HEK293 (cell line): ENCODE results near the gene SGMS1.

Source experiments
- CTCF ChIA-PET: fragments of 350-600 bp; formaldehyde crosslinking; extraction: SDS; loops from one replicate; lab custom pipeline; 2021; ENCODE audit warnings: antibody characterized with exemption; lab: Yijun Ruan, JAX
- POLR2A ChIA-PET: fragments of 300-600 bp; formaldehyde crosslinking; extraction: SDS; loops from one replicate; lab custom pipeline; 2020; ENCODE audit warnings: antibody characterized with exemption, inconsistent platforms; lab: Yijun Ruan, JAX
- H3K27ac ChIP-seq: fragments of 200-500 bp; sonication (Bioruptor generic); 2 replicates; pipeline ENCODE4 v1.5.1; 2014; ENCODE audit warnings: low read depth, low read length, control low read depth, inconsistent platforms; ENCODE audit errors: extremely low read depth
- H3K36me3 ChIP-seq, 2 experiments: fragments of 200-500 bp in 1 of 2; sonication (Bioruptor generic) in 1 of 2; 1 replicate in 1 of 2; 2 replicates in 1 of 2; pipeline ENCODE4 v1.5.1; 2014 to 2017; ENCODE audit warnings: inconsistent platforms in 2 of 2, low read length in 2 of 2; ENCODE audit not compliant: control insufficient read depth in 2 of 2, insufficient read depth in 1 of 2
- H3K4me1 ChIP-seq: fragments of 200-500 bp; sonication (Bioruptor generic); 2 replicates; pipeline ENCODE4 v1.5.1; 2014; ENCODE audit warnings: mild to moderate bottlenecking, low read length, inconsistent platforms; ENCODE audit not compliant: control insufficient read depth, insufficient read depth
- H3K4me3 ChIP-seq: 2 replicates; pipeline ENCODE4 v1.5.1; 2011; ENCODE audit warnings: low read depth, mild to moderate bottlenecking, control low read depth, low read length, moderate library complexity
- H3K9me3 ChIP-seq: fragments of 200-500 bp; sonication (Bioruptor generic); 2 replicates; pipeline ENCODE4 v1.5.1; 2014; ENCODE audit warnings: low read depth, low read length, inconsistent platforms; ENCODE audit not compliant: control insufficient read depth, insufficient read depth
- CTCF ChIP-seq: fragments of 450-650 bp; formaldehyde crosslinking; IDR thresholded peaks from 2 replicates; pipeline ENCODE4 v1.5.1; 2016; ENCODE audit warnings: missing biosample characterization, missing genetic modification characterization
- GFI1B ChIP-seq: fragments of 450-650 bp; formaldehyde crosslinking; IDR thresholded peaks from 2 replicates; pipeline ENCODE4 v1.5.1; 2016; ENCODE audit warnings: missing biosample characterization, missing genetic modification characterization
- GLI2 ChIP-seq: fragments of 450-650 bp; formaldehyde crosslinking; IDR thresholded peaks from 2 replicates; pipeline ENCODE4; 2017; ENCODE audit warnings: missing biosample characterization, missing genetic modification characterization, low read depth, borderline replicate concordance
- HOXD13 ChIP-seq: sonication (generic); formaldehyde crosslinking; IDR thresholded peaks from 2 replicates; pipeline ENCODE4 v1.8.0; 2022; ENCODE audit warnings: missing genetic modification reagents, borderline replicate concordance
- KLF16 ChIP-seq: fragments of 450-650 bp; formaldehyde crosslinking; IDR thresholded peaks from 2 replicates; pipeline ENCODE4 v1.5.1; 2017; ENCODE audit warnings: missing biosample characterization, missing genetic modification characterization
- KLF7 ChIP-seq: fragments of 450-650 bp; formaldehyde crosslinking; IDR thresholded peaks from 2 replicates; pipeline ENCODE4 v1.5.1; 2016; ENCODE audit warnings: missing biosample characterization, missing genetic modification characterization, borderline replicate concordance
- KLF9 ChIP-seq: fragments of 450-650 bp; formaldehyde crosslinking; IDR thresholded peaks from 2 replicates; pipeline ENCODE4 v1.5.1; 2016; ENCODE audit warnings: missing biosample characterization, missing genetic modification characterization, low read depth
- REST ChIP-seq: fragments of 450-650 bp; formaldehyde crosslinking; IDR thresholded peaks from 2 replicates; pipeline ENCODE4 v1.5.1; 2016; ENCODE audit warnings: missing biosample characterization, missing genetic modification characterization
- ZNF10 ChIP-seq: fragments of 450-650 bp; formaldehyde crosslinking; IDR thresholded peaks from 2 replicates; pipeline ENCODE4 v1.5.1; 2017; ENCODE audit warnings: missing biosample characterization, missing genetic modification characterization
- ZNF138 ChIP-seq: fragments of 450-650 bp; formaldehyde crosslinking; IDR thresholded peaks from 2 replicates; pipeline ENCODE4 v1.5.1; 2016; ENCODE audit warnings: missing biosample characterization, missing genetic modification characterization, borderline replicate concordance
- ZNF140 ChIP-seq: fragments of 450-650 bp; formaldehyde crosslinking; IDR thresholded peaks from 2 replicates; pipeline ENCODE4 v1.5.1; 2016; ENCODE audit warnings: missing biosample characterization, missing genetic modification characterization
- ZNF18 ChIP-seq: fragments of 450-650 bp; formaldehyde crosslinking; IDR thresholded peaks from 2 replicates; pipeline ENCODE4 v1.5.1; 2016; ENCODE audit warnings: missing biosample characterization, missing genetic modification characterization
- ZNF362 ChIP-seq: fragments of 450-650 bp; formaldehyde crosslinking; IDR thresholded peaks from 2 replicates; pipeline ENCODE4 v1.5.1; 2016; ENCODE audit warnings: missing biosample characterization, missing genetic modification characterization
- ZNF398 ChIP-seq: fragments of 450-650 bp; formaldehyde crosslinking; IDR thresholded peaks from 2 replicates; pipeline ENCODE4 v1.5.1; 2017; ENCODE audit warnings: missing biosample characterization, missing genetic modification characterization
- ZNF449 ChIP-seq: fragments of 450-650 bp; formaldehyde crosslinking; IDR thresholded peaks from 2 replicates; pipeline ENCODE4 v1.5.1; 2017; ENCODE audit warnings: missing biosample characterization, mild to moderate bottlenecking, missing genetic modification characterization, moderate library complexity
- ZNF513 ChIP-seq: fragments of 450-650 bp; IDR thresholded peaks from 2 replicates; pipeline ENCODE4 v1.5.1; 2018; ENCODE audit warnings: missing biosample characterization, missing genetic modification characterization
- ZNF580 ChIP-seq: fragments of 450-650 bp; formaldehyde crosslinking; IDR thresholded peaks from 2 replicates; pipeline ENCODE4 v1.5.1; 2016; ENCODE audit warnings: missing biosample characterization, missing genetic modification characterization
- ZNF600 ChIP-seq: fragments of 450-650 bp; formaldehyde crosslinking; IDR thresholded peaks from 2 replicates; pipeline ENCODE4 v1.5.1; 2016; ENCODE audit warnings: missing biosample characterization, missing genetic modification characterization
- ZNF776 ChIP-seq: fragments of 450-650 bp; formaldehyde crosslinking; IDR thresholded peaks from 2 replicates; pipeline ENCODE4 v1.5.0; 2017; ENCODE audit warnings: missing biosample characterization, missing genetic modification characterization, borderline replicate concordance
- ZNF843 ChIP-seq: fragments of 450-650 bp; formaldehyde crosslinking; IDR thresholded peaks from 2 replicates; pipeline ENCODE4 v1.5.1; 2016; ENCODE audit warnings: missing biosample characterization, missing genetic modification characterization
- ZSCAN4 ChIP-seq: fragments of 450-650 bp; formaldehyde crosslinking; IDR thresholded peaks from 2 replicates; pipeline ENCODE4 v1.5.1; 2017; ENCODE audit warnings: missing biosample characterization, missing genetic modification characterization

Gene SGMS1

GRCh38 chr10:50605269-50605950, 18.3 kb downstream of the SGMS1 start:
- Histone ChIP-seq H3K9me3 (no peaks in the 10 kb centered on the region), H3K36me3 (no peaks in the 10 kb centered on the region), H3K4me3 (no peak overlapping the region), H3K4me1 (peaks cover 27% of the 10 kb centered on the region), H3K27ac (peak overlapping the region; percentile 52; the same call in 1 of the 2 replicates)
- ChIA-PET POLR2A (interaction anchor here (1.1 kb wide), 1 partner anchor 19 kb away, joined by 11 read pairs; no protein-coding TSS in a partner anchor), CTCF (interaction anchor here (0.7 to 1.8 kb wide), 5 partner anchors 8 to 246 kb away, joined by 3 to 6 read pairs (median 4); no protein-coding TSS in a partner anchor)
- TF ChIP-seq KLF7 (tag by site-specific recombination) (peak; percentile 44; the same call in 1 of the 2 replicates), GLI2 (tag by site-specific recombination) (peak; percentile 57; the same call in 1 of the 2 replicates), ZNF776 (tag by site-specific recombination) (no peak), CTCF (no peak), KLF16 (tag by site-specific recombination) (0 out of 2 replicates have a peak, but pooled peaks have one; percentile 62), ZNF362 (tag by site-specific recombination) (no peak), GFI1B (tag by site-specific recombination) (no peak), KLF9 (tag by site-specific recombination) (peak; percentile 48; the same call in 1 of the 2 replicates), ZNF449 (tag by site-specific recombination) (no peak), ZSCAN4 (no peak), ZNF580 (tag by site-specific recombination) (peak; percentile 80), ZNF843 (tag by site-specific recombination) (peak; percentile 93), ZNF18 (tag by site-specific recombination) (peak; percentile 62; the same call in 1 of the 2 replicates), ZNF513 (tag by site-specific recombination) (no peak), ZNF398 (tag by site-specific recombination) (no peak), ZNF600 (tag by site-specific recombination) (peak; percentile 83), ZNF10 (tag by site-specific recombination) (peak; percentile 83), HOXD13 (CRISPR knock-in tag) (0 out of 2 replicates have a peak, but pooled peaks have one; percentile 19), ZNF138 (tag by site-specific recombination) (no peak), ZNF140 (tag by site-specific recombination) (no peak), REST (tag by site-specific recombination) (no peak)
